SH-SY5Y (cell line): ENCODE results near the gene KIF1A.
"Not testable (repeated sequence)": the region's sequence is repeated elsewhere in the genome, so short reads cannot be mapped to it uniquely, and the experiment has no call there.

Experiments used
- GATA2 ChIP-seq: IDR thresholded peaks from 2 replicates; pipeline ENCODE4 v1.6.1; 2011; ENCODE audit warnings: mild to moderate bottlenecking, low read depth, low read length
- GATA3 ChIP-seq: IDR thresholded peaks from 2 replicates; pipeline ENCODE4 v1.6.1; 2011; ENCODE audit warnings: low read depth, mild to moderate bottlenecking, low read length, moderate library complexity

KIF1A gene

GRCh38 chr2:240685771-240686371, 134.1 kb downstream of the KIF1A start:
- no peak for TF ChIP-seq GATA3

- TF ChIP-seq GATA3, GATA2: not testable (repeated sequence)
Observed at GRCh38 chr2:240682431-240683224, 137.4 kb downstream of the KIF1A start, which contains the start of gene AQP12B. TSS of gene AQP12B (minus strand) at chr2:240682885. CDS start at chr2:240682837, 48 bp downstream.

DNA sequence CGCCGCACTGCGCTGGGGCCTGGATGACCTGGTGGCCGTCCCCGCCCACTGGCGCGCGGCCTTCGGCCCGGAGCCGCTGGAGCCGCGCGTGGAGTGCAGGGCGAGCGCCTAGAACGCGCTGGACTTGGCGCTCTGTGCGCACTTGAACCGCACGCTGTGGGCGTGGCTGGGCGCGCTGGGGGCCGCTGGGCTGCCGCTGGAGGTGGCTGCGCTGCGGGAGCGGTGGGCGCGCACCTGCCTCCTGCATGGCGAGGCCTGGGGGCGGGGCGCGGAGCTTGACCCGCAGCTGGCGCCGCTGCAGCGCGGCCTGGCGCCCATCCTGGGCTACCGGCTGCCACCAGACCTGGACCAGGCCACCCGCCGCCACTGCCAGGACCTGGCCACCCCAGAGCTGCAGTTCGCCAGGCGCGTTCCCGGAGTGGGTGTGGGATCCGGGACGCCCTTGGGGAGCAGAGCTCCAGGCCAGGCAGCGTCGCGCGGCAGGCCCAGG, 147.3 kb downstream of the KIF1A start:
- no peak for TF ChIP-seq GATA2
- no peak for TF ChIP-seq GATA3

DNA sequence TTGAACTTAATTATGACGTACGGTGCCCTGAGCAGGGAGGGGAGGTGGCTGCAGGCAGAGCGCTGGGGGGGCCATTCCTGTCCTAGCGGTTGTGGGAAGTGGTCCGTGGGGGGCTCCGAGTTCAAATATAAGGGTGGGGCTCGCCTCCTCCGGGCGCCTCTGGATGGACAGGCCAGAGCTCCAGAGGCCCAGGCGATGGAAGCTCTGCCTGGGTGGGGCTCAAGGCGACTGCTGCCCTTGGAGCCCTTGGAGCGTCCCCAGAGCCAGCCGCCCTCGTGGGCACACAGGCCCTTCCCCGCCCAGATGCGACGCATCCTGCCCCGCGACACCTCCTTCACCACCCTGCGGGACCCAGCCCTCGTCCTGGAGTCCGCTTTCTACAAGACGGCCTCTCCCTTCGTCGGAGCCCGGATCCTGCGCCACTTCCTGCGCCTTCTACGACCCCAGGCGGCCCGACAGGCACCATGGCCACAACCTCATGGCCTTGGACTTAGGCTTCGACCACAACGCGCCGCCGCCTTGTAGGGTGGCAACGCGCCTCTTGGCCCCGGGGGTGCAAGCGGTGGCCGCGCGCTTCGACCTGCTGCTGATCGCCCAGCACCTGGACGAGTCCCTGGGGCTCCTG, 147.8 kb downstream of the KIF1A start:
- TF ChIP-seq GATA2 (no peak), GATA3 (no peak)

DNA sequence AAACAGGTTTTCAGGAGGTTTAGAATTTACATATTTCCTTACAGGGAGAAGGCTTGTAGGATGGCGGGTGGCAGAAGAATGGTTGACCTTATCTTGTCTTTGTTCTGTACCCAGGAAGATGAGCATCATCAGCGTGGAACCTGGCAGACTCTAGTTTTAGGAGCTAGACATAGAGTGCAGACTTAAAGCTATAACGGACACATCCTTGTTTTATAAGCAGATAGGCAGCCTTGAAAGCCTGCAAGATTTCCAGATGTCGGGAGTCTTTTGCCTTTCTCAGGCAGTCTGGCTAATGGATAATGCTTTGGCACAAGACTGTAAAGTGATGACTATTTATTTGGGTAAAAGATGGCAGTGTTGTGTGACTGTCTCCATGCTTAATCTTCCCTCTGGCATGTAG, 149.1 kb downstream of the KIF1A start:
- TF ChIP-seq GATA3: no peak

DNA sequence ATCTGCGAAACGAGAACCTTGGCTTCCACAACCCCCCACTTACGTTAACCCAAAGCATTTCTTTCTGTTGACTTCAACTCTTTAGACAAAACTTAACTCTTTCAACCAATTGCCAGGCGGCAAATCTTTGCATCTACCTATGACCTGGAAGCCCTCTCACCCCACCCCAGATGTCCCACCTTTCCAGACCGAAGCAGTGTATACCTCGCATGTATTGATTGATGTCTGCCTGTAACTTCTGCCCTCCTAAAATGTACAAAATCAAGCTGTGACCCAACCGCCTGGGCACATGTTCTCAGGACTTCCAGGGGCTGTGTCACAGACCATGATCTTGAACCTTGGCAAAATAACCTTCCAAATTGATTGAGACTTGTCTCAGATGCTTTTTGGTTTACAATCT, 149.6 kb downstream of the KIF1A start:
- TF ChIP-seq GATA2 (no peak), GATA3 (no peak)

GRCh38 chr2:240664622-240665021, 155.4 kb downstream of the KIF1A start:
- no peak for TF ChIP-seq GATA2
- TF ChIP-seq GATA3: no peak
